ENCODE data around the gene FYB1. TPM values are rescaled to one million over a fixed set of nuclear protein-coding genes. Genes with fewer than 3 reads are reported as not detected.
A peak's percentile ranks its signal among the peaks of the same experiment; 100 is the strongest.

Gene FYB1
- total RNA-seq, 1 donor from 2014 or later = not detected

DNA sequence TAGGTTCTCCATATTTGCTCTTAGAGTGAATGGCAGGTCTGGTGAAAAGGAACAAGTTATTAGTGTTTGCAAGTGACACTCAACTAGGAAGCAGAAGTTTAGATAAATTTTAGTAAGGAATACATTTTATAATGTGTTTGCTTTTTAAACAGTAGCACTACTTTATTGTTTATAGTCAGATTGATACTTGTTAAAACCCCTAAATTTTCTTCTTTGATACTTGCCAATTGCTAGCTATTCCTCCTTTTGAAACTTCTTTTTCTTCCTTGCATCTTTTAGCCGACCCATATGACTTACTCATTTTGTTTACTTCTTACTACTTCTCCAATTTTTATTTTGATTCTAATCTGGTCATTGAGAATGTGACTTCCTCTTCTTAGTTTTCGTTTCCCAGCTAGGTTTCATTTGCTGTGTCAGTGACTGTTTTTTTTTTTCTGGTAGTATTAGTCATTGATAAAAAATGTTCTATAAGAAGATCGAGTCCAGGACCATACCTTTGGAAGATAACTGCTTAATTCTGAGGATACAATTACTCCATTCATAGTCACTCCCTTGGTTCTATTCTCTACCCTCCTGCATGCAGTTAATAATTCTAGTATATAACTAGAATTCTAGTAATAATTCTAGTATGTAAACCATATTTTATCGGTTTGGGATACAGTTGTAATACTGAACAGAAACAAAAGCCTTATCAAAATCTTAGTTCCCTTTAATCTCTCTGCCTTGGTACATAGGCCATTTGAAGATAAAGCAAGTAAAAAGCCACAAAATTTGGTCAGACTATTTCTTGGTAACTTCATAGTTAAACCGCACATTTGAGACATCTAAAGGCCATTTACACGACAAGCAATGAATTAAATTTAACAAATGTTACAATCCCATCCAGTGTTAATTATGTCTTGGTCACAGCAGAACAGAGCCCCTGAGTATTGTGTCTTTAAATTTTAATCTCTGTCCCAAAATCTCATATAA, 142.3 kb downstream of the FYB1 start:
- Mint-ChIP-seq H3K36me3 (ENCODE audit: unreplicated experiment) (no peaks in the 10 kb centered on the region), H3K27ac (ENCODE audit: unreplicated experiment) (no peak overlapping the region), H3K27me3 (ENCODE audit: unreplicated experiment) (peaks cover 10% of the 10 kb centered on the region), H3K4me1 (ENCODE audit: low read depth, unreplicated experiment) (peaks cover 4% of the 10 kb centered on the region), H3K9me3 (ENCODE audit: unreplicated experiment) (peaks cover 10% of the 10 kb centered on the region), H3K4me3 (ENCODE audit: unreplicated experiment) (no peak overlapping the region)
- no peak for TF ChIP-seq CTCF (IDR thresholded peaks at IDR 0.05; ENCODE audit: partially characterized antibody, unreplicated experiment)
- DNase-seq = no peak

DNA sequence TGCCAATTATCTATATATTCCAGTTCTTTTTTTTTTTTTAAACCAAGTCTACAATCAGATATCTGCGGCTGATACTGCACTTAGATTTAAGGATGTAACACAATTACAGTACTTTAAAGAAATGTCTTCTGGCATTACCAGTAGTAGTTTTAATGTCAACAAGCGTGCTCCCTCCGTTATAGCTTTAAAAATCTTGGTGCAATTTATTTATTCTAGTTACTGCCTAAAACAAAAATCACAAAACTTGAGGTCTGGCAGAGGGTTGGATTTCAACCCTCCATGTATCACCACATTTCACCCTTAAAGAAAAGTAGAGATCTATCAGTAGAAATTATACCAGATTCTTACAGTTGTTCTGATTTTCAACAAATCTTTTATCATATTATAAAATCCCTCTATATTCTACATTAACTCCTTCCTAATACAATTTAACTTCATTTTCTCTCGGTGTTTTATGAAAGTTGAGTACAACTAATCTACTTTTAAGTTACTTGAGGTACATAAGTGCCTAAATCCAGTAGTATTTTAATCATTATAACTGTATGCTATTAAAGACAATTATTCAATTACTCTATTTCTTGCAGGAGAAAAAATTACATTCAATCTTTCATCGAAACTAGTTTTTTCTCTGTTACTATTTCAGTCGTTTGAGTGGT, 143.1 kb downstream of the FYB1 start:
- no peak for TF ChIP-seq CTCF (IDR thresholded peaks at IDR 0.05; ENCODE audit: partially characterized antibody, unreplicated experiment)
- no peak overlapping the region for H3K27ac Mint-ChIP-seq (ENCODE audit: unreplicated experiment)
- H3K36me3 Mint-ChIP-seq (ENCODE audit: unreplicated experiment) = no peaks in the 10 kb centered on the region
- no peak for DNase-seq
- peaks cover 7% of the 10 kb centered on the region for H3K4me1 Mint-ChIP-seq (ENCODE audit: low read depth, unreplicated experiment)
- H3K4me3 Mint-ChIP-seq (ENCODE audit: unreplicated experiment) = no peak overlapping the region
- H3K27me3 Mint-ChIP-seq (ENCODE audit: unreplicated experiment) = peaks cover 10% of the 10 kb centered on the region
- peaks cover 10% of the 10 kb centered on the region for H3K9me3 Mint-ChIP-seq (ENCODE audit: unreplicated experiment)

DNA sequence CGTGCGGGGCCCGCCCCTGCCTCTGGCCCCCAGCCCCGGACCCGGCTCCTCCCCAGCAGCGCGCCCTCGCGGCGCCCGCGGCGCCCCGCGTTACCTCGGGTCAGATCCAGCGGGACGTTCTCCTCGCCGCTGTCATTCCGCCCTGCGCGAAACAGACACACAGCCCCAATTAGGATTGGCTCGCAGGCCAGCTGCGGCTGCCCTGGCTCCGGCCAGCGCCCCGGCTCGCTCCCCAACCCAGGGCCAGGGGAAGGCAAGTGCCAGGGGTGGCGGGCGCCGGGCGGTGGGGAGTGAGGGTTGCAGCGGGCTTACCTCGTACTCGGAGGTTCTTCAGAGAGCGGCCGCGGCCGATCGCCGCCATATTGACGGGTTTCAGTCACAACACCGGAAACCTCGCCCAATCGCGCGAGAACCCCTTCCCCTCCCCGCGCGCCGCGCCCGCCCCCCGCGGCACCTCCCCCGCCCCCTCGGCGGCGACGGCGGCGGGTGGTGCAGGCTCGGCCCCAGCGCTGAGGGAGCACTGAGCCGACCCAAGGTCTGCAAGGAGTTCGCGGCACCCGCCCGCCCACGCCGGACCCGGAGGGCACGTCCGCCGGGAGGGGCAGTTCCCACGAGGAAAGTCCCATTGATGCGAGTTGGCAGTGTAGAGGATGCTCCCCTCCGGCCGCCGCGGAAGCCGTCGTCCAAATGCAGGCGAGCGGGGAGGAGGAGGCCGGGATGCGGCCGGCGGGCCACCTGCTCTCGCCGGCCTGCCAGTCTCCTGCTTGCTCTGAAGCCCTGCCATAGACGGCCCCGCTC, 145.1 kb downstream of the FYB1 start, which contains the start of gene RICTOR:
Gene RICTOR, minus strand, starts transcription at position 383 of the 798 bp plus-strand sequence. Its CDS starts 22 bp downstream, at position 361.
- Mint-ChIP-seq H3K36me3 (ENCODE audit: unreplicated experiment) (no peaks in the 10 kb centered on the region), H3K9me3 (ENCODE audit: unreplicated experiment) (peaks cover 10% of the 10 kb centered on the region), H3K4me3 (ENCODE audit: unreplicated experiment) (peak within 1 kb of the TSS; percentile 98), H3K27me3 (ENCODE audit: unreplicated experiment) (peaks cover 8% of the 10 kb centered on the region), H3K4me1 (ENCODE audit: low read depth, unreplicated experiment) (peaks cover 7% of the 10 kb centered on the region), H3K27ac (ENCODE audit: unreplicated experiment) (peak within 1 kb of the TSS; percentile 92)
- TF ChIP-seq CTCF (IDR thresholded peaks at IDR 0.05; ENCODE audit: partially characterized antibody, unreplicated experiment) = no peak
- DNase-seq = peak; percentile 95

GRCh38 chr5:39073767-39074016, 145.7 kb downstream of the FYB1 start:
- DNase-seq = peak; percentile 70
- no peaks in the 10 kb centered on the region for H3K36me3 Mint-ChIP-seq (ENCODE audit: unreplicated experiment)
- TF ChIP-seq CTCF (IDR thresholded peaks at IDR 0.05; ENCODE audit: partially characterized antibody, unreplicated experiment) = no peak
- peak overlapping the region; percentile 96 for H3K4me3 Mint-ChIP-seq (ENCODE audit: unreplicated experiment)
- peaks cover 8% of the 10 kb centered on the region for H3K27me3 Mint-ChIP-seq (ENCODE audit: unreplicated experiment)
- peak overlapping the region; percentile 87 for H3K27ac Mint-ChIP-seq (ENCODE audit: unreplicated experiment)
- peaks cover 10% of the 10 kb centered on the region for H3K9me3 Mint-ChIP-seq (ENCODE audit: unreplicated experiment)
- H3K4me1 Mint-ChIP-seq (ENCODE audit: low read depth, unreplicated experiment) = peaks cover 7% of the 10 kb centered on the region

Data from glutamatergic neuron (in vitro differentiated cells).